Caco-2 (cell line): ENCODE results near the gene ADAMTS2. TPM values are rescaled to one million over a fixed set of nuclear protein-coding genes. Genes with fewer than 3 reads are reported as not detected.

Experiments used
- BruUV-seq: library from RNA; stranded (reverse); fragments of 400-500 nt; replicated peaks from 2 replicates; lab custom pipeline; 2021; lab: Mats Ljungman, UMichigan
- CTCF ChIA-PET: fragments of 300-600 bp; sonication (Branson Sonifier 250); formaldehyde crosslinking; loops from one replicate; lab custom pipeline; 2022; ENCODE audit warnings: antibody characterized with exemption; lab: Charles Lee
- POLR2A ChIA-PET: fragments of 300-600 bp; sonication (Branson Sonifier 250); formaldehyde crosslinking; loops from one replicate; lab custom pipeline; 2022; ENCODE audit warnings: antibody characterized with exemption; lab: Charles Lee
- DNase-seq, 2 experiments: peaks; one replicate each; pipeline versions ENCODE4 v3.0.0 to v3.0.0-alpha.2; 2020 to 2022
- H3K27me3 ChIP-seq: replicated peaks from 2 replicates; pipeline ENCODE4 v1.6.0; 2011; ENCODE audit warnings: low read length; ENCODE audit not compliant: control insufficient read depth, insufficient read depth
- H3K36me3 ChIP-seq: 2 replicates; pipeline ENCODE4 v1.5.1; 2011; ENCODE audit warnings: low read length; ENCODE audit not compliant: control insufficient read depth, insufficient read depth
- H3K4me1 ChIP-seq: fragments of 250-450 bp; sonication (Bioruptor Pico); 2 replicates; pipeline ENCODE4 v1.5.1; 2020; ENCODE audit warnings: mild to moderate bottlenecking
- H3K4me3 ChIP-seq: 2 replicates; pipeline ENCODE4 v1.5.1; 2011; ENCODE audit warnings: low read depth, mild to moderate bottlenecking, control low read depth, low read length
- H3K9me3 ChIP-seq: fragments of 250-450 bp; sonication (Bioruptor Pico); 2 replicates; pipeline ENCODE4 v1.5.1; 2020; ENCODE audit warnings: mild to moderate bottlenecking, moderate library complexity
- H3K27ac Mint-ChIP-seq: one replicate; pipeline ENCODE4 v1.8.0; 2022; ENCODE audit warnings: mixed read lengths; ENCODE audit not compliant: unreplicated experiment
- H3K27me3 Mint-ChIP-seq: one replicate; pipeline ENCODE4 v1.8.0; 2022; ENCODE audit warnings: mixed read lengths; ENCODE audit not compliant: insufficient read depth, unreplicated experiment
- H3K36me3 Mint-ChIP-seq: one replicate; pipeline ENCODE4 v1.8.0; 2022; ENCODE audit warnings: mild to moderate bottlenecking, mixed read lengths; ENCODE audit not compliant: insufficient read depth, unreplicated experiment
- H3K4me1 Mint-ChIP-seq: one replicate; pipeline ENCODE4 v1.8.0; 2022; ENCODE audit warnings: low read depth, mixed read lengths; ENCODE audit not compliant: unreplicated experiment
- H3K4me3 Mint-ChIP-seq: one replicate; pipeline ENCODE4 v1.8.0; 2022; ENCODE audit warnings: mild to moderate bottlenecking, moderate library complexity, mixed read lengths; ENCODE audit not compliant: unreplicated experiment
- H3K9me3 Mint-ChIP-seq: one replicate; pipeline ENCODE4 v1.8.0; 2022; ENCODE audit warnings: mixed read lengths; ENCODE audit not compliant: unreplicated experiment
- intact Hi-C: fragments of 100-400 bp; cut with micrococcal nuclease; formaldehyde crosslinking; loops from one replicate; pipeline ENCODE4 v1.10.0; 2022; ENCODE audit not compliant: unreplicated experiment
- total RNA-seq: library from RNA; stranded (reverse); gene quantifications from 2 replicates; pipeline ENCODE4 v1.2.3, GENCODE V29; 2022
- TF ChIP-seq, protein P1 (sequence below), 2 experiments: fragments of 200-600 bp in 1 of 2; IDR thresholded peaks; 1 replicate in 1 of 2; 2 replicates in 1 of 2; pipeline versions ENCODE4 v1.5.1 to v1.8.0; 2011 to 2022; ENCODE audit warnings: antibody characterized with exemption in 1 of 2, control low read depth in 1 of 2, inconsistent platforms in 1 of 2, low read depth in 1 of 2, low read length in 1 of 2, mild to moderate bottlenecking in 1 of 2, moderate library complexity in 1 of 2; ENCODE audit not compliant: insufficient read depth in 1 of 2, severe bottlenecking in 1 of 2, unreplicated experiment in 1 of 2

Gene ADAMTS2
- total RNA-seq, 1 experiment from 2014 or later: 0.05 TPM

DNA sequence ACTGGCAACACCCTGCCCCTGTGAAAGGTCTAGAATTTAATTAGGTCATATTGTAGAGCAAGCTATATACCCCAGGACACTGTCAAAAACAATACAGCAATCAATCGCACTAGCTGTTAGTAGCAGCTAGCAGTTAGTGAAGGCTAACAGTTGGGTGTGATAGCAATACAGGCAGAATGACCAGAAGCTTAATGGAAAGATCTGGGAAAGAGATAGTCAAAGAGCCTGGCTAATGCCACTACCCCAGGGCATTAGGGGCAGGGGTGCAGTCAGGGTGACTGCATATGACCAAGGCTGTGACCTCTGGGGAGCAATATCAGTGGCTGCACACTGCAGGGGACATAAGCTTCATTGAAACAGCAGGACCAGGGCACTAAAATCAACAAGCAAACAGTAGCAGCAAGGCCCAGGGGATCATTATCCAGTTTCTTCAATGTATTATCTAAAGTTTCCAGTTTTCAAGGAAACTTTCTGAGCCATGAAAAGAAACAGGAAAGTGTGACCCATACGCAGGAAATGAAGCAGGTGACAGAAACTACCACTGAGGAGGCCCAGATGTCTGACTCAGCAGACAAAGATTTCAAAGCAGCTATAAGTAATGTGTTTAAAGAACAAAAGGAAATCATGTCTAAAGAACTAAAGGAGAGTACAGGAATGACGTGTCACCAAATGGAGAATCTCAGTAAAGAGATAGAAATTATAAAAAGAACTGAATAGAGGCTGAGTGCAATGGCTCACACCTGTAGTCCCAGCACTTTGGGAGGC, 202.6 kb downstream of the ADAMTS2 start:
- TF ChIP-seq, protein P1, sequence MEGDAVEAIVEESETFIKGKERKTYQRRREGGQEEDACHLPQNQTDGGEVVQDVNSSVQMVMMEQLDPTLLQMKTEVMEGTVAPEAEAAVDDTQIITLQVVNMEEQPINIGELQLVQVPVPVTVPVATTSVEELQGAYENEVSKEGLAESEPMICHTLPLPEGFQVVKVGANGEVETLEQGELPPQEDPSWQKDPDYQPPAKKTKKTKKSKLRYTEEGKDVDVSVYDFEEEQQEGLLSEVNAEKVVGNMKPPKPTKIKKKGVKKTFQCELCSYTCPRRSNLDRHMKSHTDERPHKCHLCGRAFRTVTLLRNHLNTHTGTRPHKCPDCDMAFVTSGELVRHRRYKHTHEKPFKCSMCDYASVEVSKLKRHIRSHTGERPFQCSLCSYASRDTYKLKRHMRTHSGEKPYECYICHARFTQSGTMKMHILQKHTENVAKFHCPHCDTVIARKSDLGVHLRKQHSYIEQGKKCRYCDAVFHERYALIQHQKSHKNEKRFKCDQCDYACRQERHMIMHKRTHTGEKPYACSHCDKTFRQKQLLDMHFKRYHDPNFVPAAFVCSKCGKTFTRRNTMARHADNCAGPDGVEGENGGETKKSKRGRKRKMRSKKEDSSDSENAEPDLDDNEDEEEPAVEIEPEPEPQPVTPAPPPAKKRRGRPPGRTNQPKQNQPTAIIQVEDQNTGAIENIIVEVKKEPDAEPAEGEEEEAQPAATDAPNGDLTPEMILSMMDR (IDR thresholded peaks at IDR 0.05; ENCODE audit: insufficient read depth in 1 of 2, low read depth in 1 of 2, low read length in 1 of 2, severe bottlenecking in 1 of 2, unreplicated experiment in 1 of 2): no peak
- CTCF ChIA-PET: no interaction called here
- no peaks in the 10 kb centered on the region for H3K4me1 Mint-ChIP-seq
- no peak overlapping the region for H3K4me3 Mint-ChIP-seq
- Histone ChIP-seq H3K4me1 (no peaks in the 10 kb centered on the region), H3K27me3 (no peaks in the 10 kb centered on the region), H3K4me3 (no peak overlapping the region), H3K36me3 (no peaks in the 10 kb centered on the region), H3K9me3 (no peaks in the 10 kb centered on the region)
- H3K9me3 Mint-ChIP-seq: no peaks in the 10 kb centered on the region
- DNase-seq: no peak
- H3K27me3 Mint-ChIP-seq: no peaks in the 10 kb centered on the region
- POLR2A ChIA-PET: no interaction called here
- no TSS peak for BruUV-seq
- no peaks in the 10 kb centered on the region for H3K36me3 Mint-ChIP-seq
- H3K27ac Mint-ChIP-seq: no peak overlapping the region
- intact Hi-C loops: no loop called here

- intact Hi-C loops: no loop called here
- TF ChIP-seq, protein P1 (IDR thresholded peaks at IDR 0.05; ENCODE audit: insufficient read depth in 1 of 2, low read depth in 1 of 2, low read length in 1 of 2, severe bottlenecking in 1 of 2, unreplicated experiment in 1 of 2): no peak
- H3K9me3 ChIP-seq: no peaks in the 10 kb centered on the region
- H3K36me3 Mint-ChIP-seq: no peaks in the 10 kb centered on the region
- H3K4me3 Mint-ChIP-seq: no peak overlapping the region
- H3K27me3 ChIP-seq: no peaks in the 10 kb centered on the region
- no peak overlapping the region for H3K4me3 ChIP-seq
- BruUV-seq: no TSS peak
- POLR2A ChIA-PET: no interaction called here
- H3K4me1 ChIP-seq: no peaks in the 10 kb centered on the region
- CTCF ChIA-PET: no interaction called here
- no peak for DNase-seq
- no peaks in the 10 kb centered on the region for H3K4me1 Mint-ChIP-seq
- H3K36me3 ChIP-seq: no peaks in the 10 kb centered on the region
- no peaks in the 10 kb centered on the region for H3K27me3 Mint-ChIP-seq
- no peak overlapping the region for H3K27ac Mint-ChIP-seq
- no peaks in the 10 kb centered on the region for H3K9me3 Mint-ChIP-seq
These were observed 203.4 kb downstream of the ADAMTS2 start for GRCh38 chr5:179141867-179142266.

DNA sequence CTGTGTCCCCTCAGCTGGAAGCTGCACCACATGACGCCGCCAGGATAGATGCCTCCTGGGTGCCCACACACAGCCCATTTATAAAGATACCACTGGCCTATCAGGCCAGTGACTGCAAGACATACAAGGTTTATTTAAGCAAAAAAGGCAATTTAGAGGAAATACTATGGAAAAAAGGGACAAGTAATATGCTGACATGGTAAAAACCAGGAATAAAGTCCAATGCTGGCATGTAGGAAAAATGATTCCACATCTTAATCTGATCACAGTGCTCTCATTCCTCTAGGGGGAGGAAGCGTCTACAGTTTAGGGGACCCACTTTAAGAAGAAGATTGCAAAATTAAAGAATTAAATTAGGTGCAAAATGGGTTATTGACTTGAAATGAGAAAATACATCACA, 205.0 kb downstream of the ADAMTS2 start:
- ChIA-PET CTCF (no interaction called here), POLR2A (no interaction called here)
- no peaks in the 10 kb centered on the region for H3K36me3 ChIP-seq
- intact Hi-C loops: no loop called here
- TF ChIP-seq, protein P1 (IDR thresholded peaks at IDR 0.05; ENCODE audit: insufficient read depth in 1 of 2, low read depth in 1 of 2, low read length in 1 of 2, severe bottlenecking in 1 of 2, unreplicated experiment in 1 of 2): no peak
- H3K4me3 ChIP-seq: no peak overlapping the region
- Mint-ChIP-seq H3K9me3 (no peaks in the 10 kb centered on the region), H3K4me3 (no peak overlapping the region), H3K27ac (no peak overlapping the region), H3K27me3 (no peaks in the 10 kb centered on the region), H3K36me3 (no peaks in the 10 kb centered on the region), H3K4me1 (no peaks in the 10 kb centered on the region)
- H3K9me3 ChIP-seq: no peaks in the 10 kb centered on the region; the same call in 1 of the 2 replicates
- no peak for DNase-seq
- H3K4me1 ChIP-seq: no peaks in the 10 kb centered on the region
- H3K27me3 ChIP-seq: no peaks in the 10 kb centered on the region
- BruUV-seq: no TSS peak
